Astrocyte (in vitro differentiated cells and primary cell): ENCODE measurements around the gene ZNF691. TPM values are rescaled to one million over a fixed set of nuclear protein-coding genes. Genes with fewer than 3 reads are reported as not detected.

Experiments used
- DNase-seq: peaks from one replicate; pipeline ENCODE4 v3.0.0-alpha.2; 2010; ENCODE audit warnings: low read depth
- FAIRE-seq: peaks from 2 replicates; lab custom pipeline; 2011; peaks lifted over from hg19 to GRCh38; lab: Jason Lieb, UNC
- H2AFZ ChIP-seq: 2 replicates; pipeline ENCODE4 v1.6.0; 2012; ENCODE audit warnings: low read depth, low read length, inconsistent platforms
- H3K27ac ChIP-seq: 2 replicates; pipeline ENCODE4 v1.5.1; 2011; ENCODE audit warnings: low read depth, low read length, inconsistent platforms
- H3K27me3 ChIP-seq: 2 replicates; pipeline ENCODE4 v1.6.0; 2011; ENCODE audit warnings: low read length, inconsistent platforms; ENCODE audit not compliant: insufficient read depth
- H3K36me3 ChIP-seq: 2 replicates; pipeline ENCODE4 v1.5.1; 2011; ENCODE audit warnings: low read length, inconsistent platforms; ENCODE audit not compliant: insufficient read depth
- H3K4me1 ChIP-seq: 2 replicates; pipeline ENCODE4 v1.5.1; 2011; ENCODE audit warnings: low read length, inconsistent platforms; ENCODE audit not compliant: insufficient read depth
- H3K4me2 ChIP-seq: 2 replicates; pipeline ENCODE4 v1.6.0; 2012; ENCODE audit warnings: low read length, inconsistent platforms
- H3K4me3 ChIP-seq: 2 replicates; pipeline ENCODE4 v1.5.1; 2011; ENCODE audit warnings: low read depth, mild to moderate bottlenecking, low read length, inconsistent platforms; ENCODE audit not compliant: insufficient read depth
- H3K79me2 ChIP-seq: 2 replicates; pipeline ENCODE4 v1.6.0; 2012; ENCODE audit warnings: mild to moderate bottlenecking, low read length, inconsistent platforms; ENCODE audit not compliant: insufficient read depth
- H3K9ac ChIP-seq: 2 replicates; pipeline ENCODE4 v1.6.0; 2012; ENCODE audit warnings: mild to moderate bottlenecking, low read length, inconsistent platforms
- H3K9me3 ChIP-seq: 2 replicates; pipeline ENCODE4 v1.5.1; 2012; ENCODE audit warnings: low read depth, mild to moderate bottlenecking, low read length, inconsistent platforms; ENCODE audit not compliant: insufficient read depth
- H4K20me1 ChIP-seq: 2 replicates; pipeline ENCODE4 v1.6.0; 2012; ENCODE audit warnings: low read length, inconsistent platforms; ENCODE audit not compliant: insufficient read depth
- H3K27ac Mint-ChIP-seq: one replicate; pipeline ENCODE4 v1.8.0; 2021; ENCODE audit warnings: mild to moderate bottlenecking, mixed read lengths; ENCODE audit not compliant: unreplicated experiment
- H3K27me3 Mint-ChIP-seq: one replicate; pipeline ENCODE4 v1.8.0; 2021; ENCODE audit warnings: low read depth, mixed read lengths; ENCODE audit not compliant: unreplicated experiment
- H3K36me3 Mint-ChIP-seq: one replicate; pipeline ENCODE4 v1.8.0; 2021; ENCODE audit warnings: low read depth, mixed read lengths; ENCODE audit not compliant: unreplicated experiment
- H3K4me1 Mint-ChIP-seq: one replicate; pipeline ENCODE4 v1.8.0; 2021; ENCODE audit warnings: low read depth, mixed read lengths; ENCODE audit not compliant: unreplicated experiment
- H3K4me3 Mint-ChIP-seq: one replicate; pipeline ENCODE4 v1.8.0; 2021; ENCODE audit warnings: mild to moderate bottlenecking, moderate library complexity, mixed read lengths; ENCODE audit not compliant: unreplicated experiment
- H3K9me3 Mint-ChIP-seq: one replicate; pipeline ENCODE4 v1.8.0; 2021; ENCODE audit warnings: mild to moderate bottlenecking, mixed read lengths; ENCODE audit not compliant: unreplicated experiment
- EZH2 ChIP-seq: IDR thresholded peaks from 2 replicates; pipeline ENCODE4 v1.6.1; 2012; ENCODE audit warnings: mild to moderate bottlenecking, low read length, inconsistent platforms; ENCODE audit not compliant: insufficient read depth
- total RNA-seq: library from RNA; stranded (reverse); gene quantifications from 2 replicates; pipeline ENCODE4 v1.2.1, GENCODE V29; 2021
- TF ChIP-seq, protein P1 (sequence below): IDR thresholded peaks from 2 replicates; pipeline ENCODE4 v1.5.1; 2011; ENCODE audit warnings: low read depth, mild to moderate bottlenecking, inconsistent platforms, low read length, moderate library complexity; ENCODE audit not compliant: insufficient read depth

ZNF691 gene
- total RNA-seq, 1 donor from 2014 or later: 5.8 TPM

DNA sequence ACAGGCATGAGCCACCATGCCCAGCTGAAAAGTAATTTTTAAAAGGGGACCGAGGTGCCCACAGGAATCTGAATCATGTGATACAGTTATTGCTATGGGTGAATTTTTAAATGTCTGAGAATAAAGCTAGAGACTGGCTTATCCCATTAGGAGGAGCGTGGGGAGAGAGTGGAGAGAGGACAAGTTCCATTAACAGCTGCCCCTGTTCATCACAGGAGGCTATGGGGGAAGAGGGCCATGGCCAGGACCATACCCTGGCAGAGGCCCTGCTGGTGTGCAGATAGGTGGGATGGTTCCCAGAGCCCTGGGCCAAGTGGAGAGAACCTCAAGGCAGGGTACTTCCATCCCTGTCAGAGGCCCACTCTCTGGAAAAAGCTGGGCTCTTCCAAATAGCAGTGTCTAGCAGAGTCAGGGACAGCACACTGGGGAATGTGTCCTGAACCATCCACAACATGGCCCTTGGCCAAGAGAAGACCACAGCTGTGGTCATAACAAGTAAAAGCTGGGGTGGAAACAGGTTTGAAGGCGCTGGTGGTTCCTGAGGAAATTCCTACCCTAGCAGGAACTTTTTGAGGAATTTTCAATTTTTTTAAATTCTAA, 13.7 kb upstream of the ZNF691 start:
- Mint-ChIP-seq H3K4me1 (no peaks in the 10 kb centered on the region), H3K36me3 (peaks cover 19% of the 10 kb centered on the region), H3K27ac (no peak overlapping the region), H3K9me3 (no peaks in the 10 kb centered on the region), H3K27me3 (peaks cover 6% of the 10 kb centered on the region), H3K4me3 (no peak overlapping the region)
- no peak for FAIRE-seq
- Histone ChIP-seq H3K4me1 (no peaks in the 10 kb centered on the region), H3K36me3 (peaks cover 4% of the 10 kb centered on the region), H3K27ac (no peak overlapping the region), H2AFZ (no peak overlapping the region), H3K9me3 (no peaks in the 10 kb centered on the region), H4K20me1 (no peaks in the 10 kb centered on the region), H3K4me2 (no peak overlapping the region), H3K79me2 (no peaks in the 10 kb centered on the region), H3K9ac (no peak overlapping the region), H3K27me3 (no peaks in the 10 kb centered on the region), H3K4me3 (no peak overlapping the region)
- TF ChIP-seq EZH2: no peak
- TF ChIP-seq, protein P1, sequence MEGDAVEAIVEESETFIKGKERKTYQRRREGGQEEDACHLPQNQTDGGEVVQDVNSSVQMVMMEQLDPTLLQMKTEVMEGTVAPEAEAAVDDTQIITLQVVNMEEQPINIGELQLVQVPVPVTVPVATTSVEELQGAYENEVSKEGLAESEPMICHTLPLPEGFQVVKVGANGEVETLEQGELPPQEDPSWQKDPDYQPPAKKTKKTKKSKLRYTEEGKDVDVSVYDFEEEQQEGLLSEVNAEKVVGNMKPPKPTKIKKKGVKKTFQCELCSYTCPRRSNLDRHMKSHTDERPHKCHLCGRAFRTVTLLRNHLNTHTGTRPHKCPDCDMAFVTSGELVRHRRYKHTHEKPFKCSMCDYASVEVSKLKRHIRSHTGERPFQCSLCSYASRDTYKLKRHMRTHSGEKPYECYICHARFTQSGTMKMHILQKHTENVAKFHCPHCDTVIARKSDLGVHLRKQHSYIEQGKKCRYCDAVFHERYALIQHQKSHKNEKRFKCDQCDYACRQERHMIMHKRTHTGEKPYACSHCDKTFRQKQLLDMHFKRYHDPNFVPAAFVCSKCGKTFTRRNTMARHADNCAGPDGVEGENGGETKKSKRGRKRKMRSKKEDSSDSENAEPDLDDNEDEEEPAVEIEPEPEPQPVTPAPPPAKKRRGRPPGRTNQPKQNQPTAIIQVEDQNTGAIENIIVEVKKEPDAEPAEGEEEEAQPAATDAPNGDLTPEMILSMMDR: no peak
- no peak for DNase-seq

DNA sequence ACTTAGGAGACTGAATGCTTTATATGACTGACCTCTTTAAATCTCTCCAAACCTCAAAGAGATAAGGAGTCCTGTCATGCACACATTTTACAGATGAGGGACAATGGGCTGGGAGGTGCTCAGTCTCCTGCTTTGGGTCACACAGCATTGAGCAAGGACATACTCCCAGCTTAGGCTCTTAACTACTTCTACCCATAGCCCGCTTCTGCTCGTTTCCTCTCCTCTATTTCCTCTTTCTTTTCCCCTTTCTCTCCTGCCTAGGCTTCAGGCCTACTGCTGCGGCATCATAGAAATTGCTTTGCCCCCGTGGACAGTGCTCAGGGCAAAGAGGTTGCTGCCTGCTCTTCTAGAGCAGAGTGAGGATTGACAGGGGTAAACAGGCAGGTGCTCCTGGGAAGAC, 12.4 kb upstream of the ZNF691 start:
- no peak overlapping the region for H2AFZ ChIP-seq
- Mint-ChIP-seq H3K4me1 (no peaks in the 10 kb centered on the region), H3K9me3 (no peaks in the 10 kb centered on the region), H3K4me3 (peak overlapping the region; percentile 54), H3K36me3 (peaks cover 23% of the 10 kb centered on the region), H3K27me3 (peaks cover 6% of the 10 kb centered on the region), H3K27ac (no peak overlapping the region)
- no peaks in the 10 kb centered on the region for H3K9me3 ChIP-seq
- H3K27ac ChIP-seq: no peak overlapping the region
- no peaks in the 10 kb centered on the region for H4K20me1 ChIP-seq
- no peak overlapping the region for H3K4me3 ChIP-seq
- no peak overlapping the region for H3K4me2 ChIP-seq
- H3K27me3 ChIP-seq: no peaks in the 10 kb centered on the region
- peaks cover 2% of the 10 kb centered on the region for H3K36me3 ChIP-seq
- TF ChIP-seq EZH2: no peak
- TF ChIP-seq, protein P1: no peak
- DNase-seq: no peak
- no peaks in the 10 kb centered on the region for H3K4me1 ChIP-seq
- no peak for FAIRE-seq
- no peaks in the 10 kb centered on the region for H3K79me2 ChIP-seq
- no peak overlapping the region for H3K9ac ChIP-seq

DNA sequence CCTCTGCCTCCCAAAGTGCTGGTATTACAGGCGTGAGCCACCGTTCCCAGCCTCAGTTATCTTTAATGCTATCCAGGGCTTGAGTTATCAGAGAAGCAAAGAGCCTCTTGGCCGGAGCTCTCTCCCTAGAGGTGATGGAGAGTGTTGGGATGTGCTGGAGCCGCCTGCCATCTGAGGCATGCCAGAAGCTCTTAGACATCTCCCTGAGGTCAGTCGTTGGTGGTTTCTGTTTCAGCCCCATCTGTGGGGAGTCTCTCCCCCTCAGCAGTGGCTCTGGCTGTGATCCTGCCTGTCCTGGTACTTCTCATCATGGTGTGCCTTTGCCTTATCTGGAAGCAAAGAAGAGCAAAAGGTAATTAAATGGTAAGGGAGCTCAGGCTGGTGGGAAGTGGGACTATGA, 11.6 kb upstream of the ZNF691 start:
- no peak for DNase-seq
- peaks cover 23% of the 10 kb centered on the region for H3K36me3 Mint-ChIP-seq
- H2AFZ ChIP-seq: no peak overlapping the region
- H3K9me3 Mint-ChIP-seq: no peaks in the 10 kb centered on the region
- no peaks in the 10 kb centered on the region for H3K9me3 ChIP-seq
- no peaks in the 10 kb centered on the region for H3K4me1 Mint-ChIP-seq
- no peaks in the 10 kb centered on the region for H3K27me3 ChIP-seq
- no peak for FAIRE-seq
- no peak overlapping the region for H3K4me2 ChIP-seq
- H3K4me3 ChIP-seq: no peak overlapping the region
- H4K20me1 ChIP-seq: no peaks in the 10 kb centered on the region
- H3K36me3 ChIP-seq: no peaks in the 10 kb centered on the region
- no peaks in the 10 kb centered on the region for H3K79me2 ChIP-seq
- H3K4me3 Mint-ChIP-seq: no peak overlapping the region
- H3K27me3 Mint-ChIP-seq: peaks cover 6% of the 10 kb centered on the region
- H3K27ac ChIP-seq: no peak overlapping the region
- H3K27ac Mint-ChIP-seq: no peak overlapping the region
- H3K9ac ChIP-seq: no peak overlapping the region
- TF ChIP-seq, protein P1: no peak
- no peak for TF ChIP-seq EZH2
- H3K4me1 ChIP-seq: no peaks in the 10 kb centered on the region
